ENCODE results near the gene TNNI3K.

DNA sequence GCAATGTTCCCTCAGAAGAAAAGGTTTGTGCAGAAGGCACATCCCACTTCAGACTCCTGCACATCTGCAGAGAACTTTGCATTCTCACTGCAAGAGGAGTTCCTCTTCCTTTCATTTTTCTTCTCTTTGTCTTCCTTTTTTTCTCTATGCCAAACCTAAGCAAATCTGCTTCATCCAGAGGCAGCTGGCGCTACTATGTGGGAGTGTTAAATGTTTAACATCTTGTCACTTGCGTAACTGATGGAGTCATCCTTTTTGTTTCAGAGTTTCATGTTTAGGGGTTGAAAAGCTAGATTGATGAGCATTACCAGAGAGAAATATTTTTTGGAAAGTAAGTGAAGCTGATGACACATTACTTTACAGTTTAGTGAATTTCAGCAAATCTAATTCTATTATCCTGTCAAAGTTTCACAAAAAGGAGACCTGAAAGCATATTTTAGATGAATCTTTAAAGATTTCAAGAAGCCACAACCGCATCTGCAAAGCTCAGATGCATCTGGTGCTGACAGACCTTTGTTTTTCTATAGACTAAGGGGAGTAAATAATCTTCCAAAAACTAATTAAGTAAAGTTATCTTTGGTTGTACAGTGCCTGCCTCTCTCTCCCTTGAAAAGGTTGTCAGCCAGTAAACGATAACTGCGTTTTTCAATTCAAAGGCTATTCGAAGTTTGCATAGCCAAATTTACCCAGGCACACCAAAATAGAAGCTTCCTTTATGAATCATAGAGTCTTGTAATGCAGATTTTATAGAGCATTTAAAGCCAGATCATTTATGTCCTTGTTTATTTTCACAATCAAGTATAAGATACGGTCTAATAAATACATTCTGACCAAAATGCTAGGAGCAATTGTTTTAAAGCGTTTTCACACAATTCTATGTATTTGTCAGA lies 278.5 kb downstream of the TNNI3K start:
- TF ChIP-seq, protein P1, sequence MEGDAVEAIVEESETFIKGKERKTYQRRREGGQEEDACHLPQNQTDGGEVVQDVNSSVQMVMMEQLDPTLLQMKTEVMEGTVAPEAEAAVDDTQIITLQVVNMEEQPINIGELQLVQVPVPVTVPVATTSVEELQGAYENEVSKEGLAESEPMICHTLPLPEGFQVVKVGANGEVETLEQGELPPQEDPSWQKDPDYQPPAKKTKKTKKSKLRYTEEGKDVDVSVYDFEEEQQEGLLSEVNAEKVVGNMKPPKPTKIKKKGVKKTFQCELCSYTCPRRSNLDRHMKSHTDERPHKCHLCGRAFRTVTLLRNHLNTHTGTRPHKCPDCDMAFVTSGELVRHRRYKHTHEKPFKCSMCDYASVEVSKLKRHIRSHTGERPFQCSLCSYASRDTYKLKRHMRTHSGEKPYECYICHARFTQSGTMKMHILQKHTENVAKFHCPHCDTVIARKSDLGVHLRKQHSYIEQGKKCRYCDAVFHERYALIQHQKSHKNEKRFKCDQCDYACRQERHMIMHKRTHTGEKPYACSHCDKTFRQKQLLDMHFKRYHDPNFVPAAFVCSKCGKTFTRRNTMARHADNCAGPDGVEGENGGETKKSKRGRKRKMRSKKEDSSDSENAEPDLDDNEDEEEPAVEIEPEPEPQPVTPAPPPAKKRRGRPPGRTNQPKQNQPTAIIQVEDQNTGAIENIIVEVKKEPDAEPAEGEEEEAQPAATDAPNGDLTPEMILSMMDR (conservative IDR thresholded peaks at IDR 0.05; ENCODE audit: low read depth, low read length) = no peak
- TF ChIP-seq EZH2 (IDR thresholded peaks at IDR 0.05; ENCODE audit: borderline replicate concordance, low read depth, low read length, poor library complexity, severe bottlenecking) = no peak
